Fibroblast of skin of right quadriceps (primary cell): ENCODE measurements around the gene NUMA1.

ENCODE experiments used
- DNase-seq: peaks from one replicate; pipeline ENCODE4 v3.0.0-alpha.2; 2013

NUMA1 gene, protein sequence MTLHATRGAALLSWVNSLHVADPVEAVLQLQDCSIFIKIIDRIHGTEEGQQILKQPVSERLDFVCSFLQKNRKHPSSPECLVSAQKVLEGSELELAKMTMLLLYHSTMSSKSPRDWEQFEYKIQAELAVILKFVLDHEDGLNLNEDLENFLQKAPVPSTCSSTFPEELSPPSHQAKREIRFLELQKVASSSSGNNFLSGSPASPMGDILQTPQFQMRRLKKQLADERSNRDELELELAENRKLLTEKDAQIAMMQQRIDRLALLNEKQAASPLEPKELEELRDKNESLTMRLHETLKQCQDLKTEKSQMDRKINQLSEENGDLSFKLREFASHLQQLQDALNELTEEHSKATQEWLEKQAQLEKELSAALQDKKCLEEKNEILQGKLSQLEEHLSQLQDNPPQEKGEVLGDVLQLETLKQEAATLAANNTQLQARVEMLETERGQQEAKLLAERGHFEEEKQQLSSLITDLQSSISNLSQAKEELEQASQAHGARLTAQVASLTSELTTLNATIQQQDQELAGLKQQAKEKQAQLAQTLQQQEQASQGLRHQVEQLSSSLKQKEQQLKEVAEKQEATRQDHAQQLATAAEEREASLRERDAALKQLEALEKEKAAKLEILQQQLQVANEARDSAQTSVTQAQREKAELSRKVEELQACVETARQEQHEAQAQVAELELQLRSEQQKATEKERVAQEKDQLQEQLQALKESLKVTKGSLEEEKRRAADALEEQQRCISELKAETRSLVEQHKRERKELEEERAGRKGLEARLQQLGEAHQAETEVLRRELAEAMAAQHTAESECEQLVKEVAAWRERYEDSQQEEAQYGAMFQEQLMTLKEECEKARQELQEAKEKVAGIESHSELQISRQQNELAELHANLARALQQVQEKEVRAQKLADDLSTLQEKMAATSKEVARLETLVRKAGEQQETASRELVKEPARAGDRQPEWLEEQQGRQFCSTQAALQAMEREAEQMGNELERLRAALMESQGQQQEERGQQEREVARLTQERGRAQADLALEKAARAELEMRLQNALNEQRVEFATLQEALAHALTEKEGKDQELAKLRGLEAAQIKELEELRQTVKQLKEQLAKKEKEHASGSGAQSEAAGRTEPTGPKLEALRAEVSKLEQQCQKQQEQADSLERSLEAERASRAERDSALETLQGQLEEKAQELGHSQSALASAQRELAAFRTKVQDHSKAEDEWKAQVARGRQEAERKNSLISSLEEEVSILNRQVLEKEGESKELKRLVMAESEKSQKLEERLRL (N-terminal part only)

DNA sequence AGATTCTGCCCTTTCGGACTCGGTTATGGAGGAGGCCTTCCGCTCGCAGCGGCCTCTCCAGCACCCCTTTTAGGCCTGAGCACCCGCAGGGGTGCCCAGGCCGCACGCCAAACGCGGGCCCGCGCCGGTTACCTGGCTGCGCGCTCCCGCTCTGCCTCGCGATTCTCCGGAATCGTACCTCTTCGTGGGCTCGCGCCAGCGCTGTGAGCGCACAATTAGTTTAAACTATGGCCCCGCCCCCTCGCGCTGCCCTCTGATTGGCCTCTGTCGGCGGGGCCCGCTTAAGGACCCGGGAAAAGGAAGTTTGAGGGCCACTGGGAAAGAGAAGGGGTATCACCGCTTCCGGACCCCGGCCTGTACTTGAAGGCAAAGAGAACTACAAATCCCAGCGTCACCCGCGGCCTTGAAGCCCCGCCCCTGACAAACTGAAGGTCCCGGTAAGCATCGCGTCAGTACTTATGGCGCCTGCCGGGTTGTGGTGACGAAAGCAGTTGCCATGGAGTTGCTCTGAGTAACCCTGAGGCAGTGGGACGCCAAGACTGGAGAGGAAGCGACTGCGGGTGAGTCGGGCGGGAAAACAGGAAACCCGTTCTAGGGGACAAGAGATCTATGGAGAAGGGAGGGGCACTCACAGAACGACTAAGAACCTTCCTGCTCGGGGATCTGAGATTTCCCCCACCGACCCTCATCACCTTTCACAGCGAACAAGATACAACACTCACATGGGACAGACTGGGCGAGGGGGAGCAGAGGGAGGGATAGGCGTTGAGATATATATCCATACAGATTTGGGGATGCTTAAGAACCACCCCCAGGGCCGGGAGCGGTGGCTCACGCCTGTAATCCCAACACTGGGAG is at the start of gene NUMA1, which contains the start of gene LRRC51:
Gene NUMA1, minus strand, starts transcription at position 217 of the 858 bp plus-strand sequence. CDS start 44,599 bp downstream, outside the sequence.
Gene LRRC51, plus strand, starts transcription at position 525 of the 858 bp plus-strand sequence. CDS start 8,234 bp downstream, outside the sequence.
- DNase-seq = peak; percentile 100

DNA sequence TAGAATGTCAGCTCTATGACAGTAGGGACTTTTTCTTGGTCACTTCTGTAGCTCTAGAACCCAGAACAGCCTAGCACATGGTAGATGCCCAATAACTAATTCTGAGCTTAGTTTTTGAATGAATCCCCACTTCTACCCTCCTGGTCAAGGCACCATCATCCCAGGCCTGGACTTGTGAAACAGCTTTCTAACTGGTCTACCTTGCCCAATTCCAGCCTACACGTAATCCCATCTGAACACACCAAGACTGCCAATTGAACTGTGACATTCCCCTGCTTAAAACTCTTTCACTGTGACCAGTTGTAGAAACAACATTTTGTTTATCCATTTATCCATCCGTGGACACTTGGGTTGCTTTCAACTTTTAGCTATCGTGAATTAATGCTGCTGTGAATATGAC is 49.0 kb upstream of the NUMA1 start:
- DNase-seq = no peak

DNA sequence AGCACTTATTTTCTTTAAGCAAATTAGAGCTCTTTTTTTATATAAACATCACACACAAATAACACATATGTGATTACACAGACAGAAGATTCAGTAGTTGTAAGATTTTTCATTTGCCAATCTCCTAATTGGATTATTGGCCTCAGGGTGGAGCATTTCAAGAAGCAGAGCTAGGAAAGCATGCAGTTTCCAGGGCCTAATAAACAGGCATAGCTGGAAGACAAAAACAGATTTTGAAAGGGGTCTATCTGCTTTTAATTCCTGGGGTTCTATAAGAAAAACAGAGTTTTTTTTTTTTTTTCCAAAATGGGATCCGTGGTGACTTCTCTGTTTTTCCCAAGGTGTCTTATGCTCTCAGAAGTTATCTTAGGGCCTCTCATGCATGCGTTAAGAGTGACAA is 47.6 kb upstream of the NUMA1 start:
- DNase-seq = no peak

DNA sequence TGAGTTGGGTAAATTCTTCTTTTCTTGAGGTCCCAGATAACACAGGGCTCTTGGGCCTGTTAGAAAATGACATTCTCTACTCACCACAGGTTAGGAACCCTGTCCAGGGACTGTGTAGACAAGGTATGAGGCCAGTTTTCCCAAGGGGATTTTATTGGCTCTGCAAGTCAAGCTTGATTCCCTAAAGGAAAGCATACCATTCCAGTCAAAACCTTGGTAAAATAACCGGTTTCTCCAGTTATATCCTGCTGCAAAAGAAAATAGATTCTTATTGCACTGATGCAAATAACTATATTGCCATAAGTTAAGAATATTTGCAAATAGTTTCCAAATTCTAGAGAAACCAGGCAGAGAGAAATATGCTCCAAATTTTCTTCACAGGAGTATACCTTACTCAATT is 45.6 kb upstream of the NUMA1 start:
- DNase-seq = no peak

DNA sequence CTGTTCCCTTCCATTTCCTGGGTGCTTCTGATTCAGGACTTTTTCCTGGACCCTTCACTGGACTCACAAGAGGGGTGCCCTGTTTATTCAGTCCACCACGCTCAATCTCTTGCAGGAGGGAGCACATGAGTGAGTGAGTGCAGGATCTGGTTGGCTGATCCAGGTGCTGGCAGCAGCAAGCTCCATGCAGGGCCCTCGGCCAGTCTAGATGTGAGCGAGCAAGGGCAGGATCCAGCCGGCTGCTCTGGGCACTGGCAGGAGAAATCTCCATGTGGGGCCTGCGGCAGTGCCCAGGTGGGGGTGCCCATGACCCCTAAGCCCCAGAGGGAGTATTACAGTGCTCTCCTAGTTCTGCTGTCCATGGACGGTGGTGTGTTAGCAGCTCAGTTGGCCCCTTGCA is 43.7 kb upstream of the NUMA1 start:
- no peak for DNase-seq

DNA sequence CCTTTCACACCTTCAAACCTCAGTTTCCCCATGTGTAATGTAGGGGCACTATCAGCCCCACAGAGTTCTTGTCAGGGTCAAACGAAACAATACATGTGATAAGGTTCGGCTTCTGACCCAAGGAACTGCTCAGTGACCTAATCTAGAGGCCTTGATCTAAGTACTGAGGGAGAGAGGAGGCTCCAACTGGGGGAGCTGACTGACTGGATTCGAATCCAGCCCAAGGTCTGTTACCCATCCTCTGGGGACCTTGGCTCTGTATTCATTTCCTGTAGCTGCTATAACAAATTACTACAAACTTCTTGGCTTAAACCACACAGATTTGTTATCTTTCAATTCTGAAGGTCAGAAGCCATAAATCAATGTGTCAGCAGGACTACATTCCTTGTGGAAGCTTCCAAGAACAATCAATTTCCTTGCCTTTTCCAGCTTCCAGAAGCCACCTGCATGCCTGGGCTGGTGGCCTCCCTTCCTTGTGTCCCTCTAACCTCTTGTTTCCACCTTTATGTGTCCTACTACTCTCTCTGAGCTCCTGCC is 42.8 kb upstream of the NUMA1 start:
- DNase-seq = no peak

DNA sequence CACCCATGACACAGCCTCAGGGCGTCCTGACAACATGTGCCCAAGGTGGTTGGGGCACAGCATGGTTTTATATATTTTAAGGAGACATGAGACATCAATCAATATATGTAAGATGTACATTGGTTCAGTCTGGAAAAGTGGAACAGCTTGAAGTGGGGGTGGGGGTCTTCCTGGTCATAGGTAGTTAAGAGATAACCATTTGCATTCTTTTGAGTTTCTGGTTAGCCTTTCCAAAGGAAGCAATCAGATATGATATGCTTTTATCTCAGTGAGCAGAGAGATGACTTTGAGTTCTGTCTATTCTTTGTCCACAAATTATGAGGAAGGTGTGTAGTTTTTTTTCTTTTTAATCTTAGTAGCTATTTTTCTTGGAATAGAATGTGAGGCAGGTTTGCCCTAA is 42.3 kb upstream of the NUMA1 start:
- DNase-seq = no peak

DNA sequence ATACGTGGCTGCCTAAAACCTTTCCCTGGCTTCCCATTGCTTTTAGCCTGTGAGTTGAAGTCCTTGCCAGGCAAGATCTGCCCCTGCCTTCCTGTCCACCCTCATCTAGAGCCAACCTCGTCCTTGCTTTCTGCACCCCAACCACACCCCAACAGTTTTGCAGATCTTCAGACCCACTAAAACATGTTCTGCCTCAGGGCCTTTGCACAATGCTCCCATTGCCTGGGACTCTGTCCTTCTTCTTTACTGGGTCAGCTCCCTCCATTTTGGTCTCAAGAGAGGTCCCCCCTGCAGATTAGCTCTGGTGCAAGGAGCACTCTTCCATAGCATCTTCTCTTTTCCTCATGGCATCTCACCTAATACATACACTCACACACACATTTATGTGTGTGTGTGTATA is 40.6 kb upstream of the NUMA1 start:
- no peak for DNase-seq

DNA sequence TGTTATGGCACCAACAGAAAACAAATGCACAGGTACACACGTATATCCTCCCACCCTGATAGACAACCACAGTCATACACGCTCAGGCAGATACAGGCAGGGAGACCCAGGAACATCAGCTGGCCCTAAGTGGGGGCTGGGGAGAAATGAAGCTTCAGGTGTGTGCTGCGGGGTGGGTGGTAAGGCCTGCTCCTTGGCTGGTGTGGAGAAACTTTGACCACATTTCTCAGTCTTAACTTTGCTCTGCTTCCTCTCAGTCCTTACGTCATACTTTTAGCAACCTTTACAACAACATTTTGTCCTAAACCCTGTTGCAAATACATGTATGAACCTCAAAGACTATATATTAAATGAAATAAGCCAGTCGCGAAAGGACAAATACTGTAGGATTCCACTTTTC is 38.9 kb upstream of the NUMA1 start:
- no peak for DNase-seq

DNA sequence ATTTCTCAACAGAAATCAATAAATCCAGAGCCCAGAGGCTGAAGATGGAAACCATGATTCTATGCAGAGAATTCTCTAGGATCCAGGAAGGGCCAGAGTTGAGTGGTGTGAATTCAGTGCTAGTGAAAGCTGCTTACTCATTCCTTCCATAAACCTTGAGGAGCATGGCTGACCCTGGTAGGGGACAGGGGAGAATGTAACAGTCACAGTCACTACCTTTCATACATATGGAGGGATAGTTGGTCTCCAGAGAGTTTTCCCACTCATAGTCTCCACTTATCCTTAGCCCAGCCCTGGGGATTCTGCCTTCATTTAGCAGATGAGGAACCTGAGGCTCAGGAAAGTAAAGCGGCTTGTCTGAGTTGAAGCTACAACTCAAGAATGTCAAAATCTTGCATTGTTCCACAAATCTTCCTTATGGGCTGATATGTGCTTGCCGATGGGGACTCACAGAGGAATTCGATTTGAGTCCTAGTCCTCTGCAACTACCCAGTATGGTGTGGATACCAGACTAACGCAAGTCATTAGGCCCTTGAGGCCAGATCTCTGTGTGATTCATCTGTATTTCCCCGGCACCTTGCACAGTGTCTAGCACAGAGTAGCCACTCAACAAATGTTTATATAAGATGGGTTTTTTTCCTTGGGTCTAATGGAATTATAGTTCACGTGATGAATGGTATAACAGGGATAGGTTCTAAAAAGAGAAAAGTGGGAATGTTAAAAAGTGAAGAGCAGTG is 35.8 kb upstream of the NUMA1 start:
- no peak for DNase-seq

DNA sequence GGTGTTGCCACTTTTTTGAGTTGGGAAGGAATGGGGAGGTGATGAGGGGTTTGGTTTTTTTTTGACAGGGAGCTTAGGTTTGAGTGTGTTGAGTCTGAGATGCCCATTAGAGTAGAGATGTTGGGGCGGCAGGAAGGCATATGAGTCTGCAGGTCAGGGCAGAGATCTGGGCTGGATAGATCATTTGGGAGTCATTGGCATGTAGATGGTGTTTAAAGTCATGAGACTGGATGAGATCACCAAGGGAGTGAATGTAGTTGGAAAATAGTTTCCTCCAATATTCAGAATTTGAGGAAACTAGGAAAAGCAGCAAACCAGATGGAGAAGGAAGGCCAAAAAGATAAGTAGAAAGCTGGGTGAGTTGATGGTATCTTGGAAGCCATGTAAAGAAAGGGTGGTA is 34.2 kb upstream of the NUMA1 start:
- no peak for DNase-seq

DNA sequence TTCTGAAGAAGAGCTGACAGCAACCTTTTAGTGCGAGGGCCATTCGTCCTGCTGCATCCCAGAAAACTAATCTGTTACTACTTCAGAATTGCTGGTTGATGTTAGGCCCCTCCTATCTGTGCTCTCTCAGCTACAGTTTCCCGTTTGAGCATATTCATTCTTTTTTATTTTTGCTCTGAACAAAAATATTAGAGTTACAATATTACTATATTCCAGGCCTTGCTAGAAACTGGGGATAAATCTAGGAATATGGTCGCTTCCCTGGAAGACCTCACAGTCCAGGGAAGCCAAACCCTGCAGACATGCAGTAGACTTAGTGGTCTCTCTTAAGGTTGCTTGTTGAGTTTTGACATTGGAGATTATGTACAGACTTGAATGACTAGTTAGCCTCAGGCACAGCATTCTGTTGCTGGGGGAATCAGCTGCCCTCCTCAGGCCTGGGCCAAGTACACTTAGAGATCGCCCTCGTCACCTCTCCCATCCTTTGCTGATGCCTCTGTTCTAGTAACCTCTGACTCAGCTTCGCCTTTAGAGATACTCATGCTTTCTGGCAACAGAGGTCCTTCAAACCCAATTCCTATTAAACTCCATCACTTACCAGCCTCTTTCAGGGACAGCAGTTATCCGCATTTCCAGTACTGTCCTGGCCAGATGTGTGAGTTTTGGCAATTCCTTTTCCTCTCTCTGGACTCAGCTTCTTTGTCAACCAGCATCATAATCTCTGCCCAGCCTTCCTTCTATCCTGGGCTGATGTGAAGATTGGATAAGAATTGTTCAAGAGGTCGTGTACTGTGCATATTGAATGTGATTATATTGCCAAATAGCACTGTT is 32.9 kb upstream of the NUMA1 start:
- DNase-seq = no peak

DNA sequence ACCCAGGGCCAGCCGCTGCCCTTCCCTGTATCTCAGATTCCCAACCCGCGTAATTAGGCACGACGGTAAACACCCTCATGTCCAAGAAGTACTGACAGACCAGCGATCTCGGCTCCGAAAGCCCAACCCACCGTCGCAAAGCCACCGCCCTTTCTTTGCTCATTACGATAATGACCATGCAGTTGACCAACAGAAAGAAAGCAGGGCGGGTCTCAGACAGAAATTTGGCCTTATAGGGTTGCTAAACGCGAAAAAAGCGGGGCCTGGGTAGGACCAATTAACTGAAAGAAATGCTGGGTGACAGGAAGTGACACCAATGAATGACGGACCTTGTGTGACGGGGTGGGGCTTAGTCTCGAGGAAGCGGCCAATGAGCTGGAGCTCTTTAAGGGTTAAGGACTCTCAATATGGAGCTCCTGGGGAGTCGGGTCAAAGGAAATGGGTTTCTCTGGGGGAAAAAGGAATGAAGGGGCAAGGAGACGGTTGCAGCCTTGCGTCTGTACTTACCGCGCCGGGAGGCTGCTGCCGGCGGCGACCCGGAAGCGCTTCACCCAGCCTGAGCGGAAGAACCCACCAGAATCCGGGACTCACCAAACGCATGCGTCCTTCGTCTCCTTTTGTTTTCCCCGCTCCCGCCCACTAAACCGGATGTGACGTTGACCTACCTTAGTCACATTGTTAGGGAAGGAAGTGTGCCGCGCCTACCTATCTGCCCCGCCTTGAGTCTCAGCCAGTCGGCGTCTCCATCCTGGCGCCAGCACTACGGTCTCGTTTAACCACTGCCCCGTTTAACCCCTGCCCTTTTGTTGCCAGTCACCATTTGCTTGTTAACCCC is 32.0 kb upstream of the NUMA1 start, which contains the start of gene ANAPC15:
Gene ANAPC15, minus strand, starts transcription at position 553 of the 835 bp plus-strand sequence. CDS start 1,419 bp downstream, outside the sequence.
- peak; percentile 100 for DNase-seq

DNA sequence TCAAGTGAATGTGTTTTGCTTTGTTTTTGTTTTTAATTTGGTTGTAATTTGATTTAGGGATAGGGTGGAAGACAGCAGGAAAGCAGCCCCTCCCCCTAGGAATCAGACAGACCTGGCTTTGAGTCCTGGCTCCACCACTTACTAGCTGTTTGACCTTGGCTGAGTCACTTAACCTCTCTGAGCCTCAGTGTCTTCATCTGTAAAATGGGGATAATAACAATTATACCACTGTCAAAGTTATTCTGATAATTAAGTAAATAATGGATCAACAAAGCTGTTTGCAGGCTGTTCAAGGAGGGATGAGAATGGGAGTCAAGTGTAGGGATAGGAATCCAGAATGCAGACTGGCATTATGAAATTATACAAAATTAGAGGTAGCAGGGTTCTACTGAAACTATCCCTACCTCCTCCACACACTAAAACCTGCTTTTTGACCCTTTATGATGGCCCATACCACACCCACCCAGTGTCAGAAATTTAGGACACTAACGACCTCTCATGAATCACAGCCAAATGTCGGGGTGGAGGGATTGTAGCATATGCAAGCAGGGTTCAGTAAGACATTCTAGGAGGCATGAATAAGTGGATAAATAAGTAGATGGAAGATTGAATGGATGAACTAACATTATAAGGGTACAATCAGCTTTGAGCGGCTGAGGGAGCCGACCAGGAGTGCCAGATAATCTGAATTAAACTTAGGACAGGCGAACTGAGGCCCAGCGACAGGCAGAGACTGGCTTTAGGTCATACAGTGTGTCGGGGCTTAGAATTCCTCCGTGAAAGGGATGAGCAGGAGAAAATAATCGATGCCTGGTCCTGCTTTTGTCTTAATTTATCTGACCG is 31.2 kb upstream of the NUMA1 start:
- DNase-seq = no peak

DNA sequence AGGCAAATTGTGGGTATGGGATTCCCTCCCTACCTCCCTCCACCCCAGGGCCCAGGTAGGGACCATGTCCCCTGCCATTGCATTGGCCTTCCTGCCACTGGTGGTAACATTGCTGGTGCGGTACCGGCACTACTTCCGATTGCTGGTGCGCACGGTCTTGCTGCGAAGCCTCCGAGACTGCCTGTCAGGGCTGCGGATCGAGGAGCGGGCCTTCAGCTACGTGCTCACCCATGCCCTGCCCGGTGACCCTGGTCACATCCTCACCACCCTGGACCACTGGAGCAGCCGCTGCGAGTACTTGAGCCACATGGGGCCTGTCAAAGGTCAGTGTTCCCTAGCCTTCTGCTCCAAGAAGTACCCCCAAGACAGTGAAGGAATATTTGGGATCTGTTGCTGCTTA is 25.5 kb upstream of the NUMA1 start, which contains the start of gene TOMT:
Gene TOMT, plus strand, starts transcription at position 37 of the 400 bp plus-strand sequence. Its CDS starts 28 bp downstream, at position 65.
- DNase-seq = no peak

DNA sequence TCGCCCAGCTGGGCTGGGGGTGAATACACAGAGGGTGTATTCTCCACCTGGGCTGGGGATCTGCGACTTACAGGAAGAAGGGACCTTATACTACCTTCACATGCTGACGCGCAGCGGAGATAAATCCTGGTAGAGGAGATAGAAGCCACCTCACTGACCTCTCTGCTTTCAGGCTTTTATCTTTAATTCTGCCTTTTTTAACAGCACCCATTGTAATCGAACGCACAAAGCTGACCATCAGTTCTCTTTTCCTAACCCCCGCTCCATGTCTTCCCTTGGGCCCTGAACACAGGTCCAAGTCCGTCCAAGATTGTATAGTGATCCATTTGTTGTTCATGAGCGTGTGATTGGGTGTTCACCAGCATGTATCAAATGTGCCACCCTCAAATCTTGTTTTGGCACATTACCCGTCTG is 23.4 kb upstream of the NUMA1 start:
- DNase-seq = no peak

DNA sequence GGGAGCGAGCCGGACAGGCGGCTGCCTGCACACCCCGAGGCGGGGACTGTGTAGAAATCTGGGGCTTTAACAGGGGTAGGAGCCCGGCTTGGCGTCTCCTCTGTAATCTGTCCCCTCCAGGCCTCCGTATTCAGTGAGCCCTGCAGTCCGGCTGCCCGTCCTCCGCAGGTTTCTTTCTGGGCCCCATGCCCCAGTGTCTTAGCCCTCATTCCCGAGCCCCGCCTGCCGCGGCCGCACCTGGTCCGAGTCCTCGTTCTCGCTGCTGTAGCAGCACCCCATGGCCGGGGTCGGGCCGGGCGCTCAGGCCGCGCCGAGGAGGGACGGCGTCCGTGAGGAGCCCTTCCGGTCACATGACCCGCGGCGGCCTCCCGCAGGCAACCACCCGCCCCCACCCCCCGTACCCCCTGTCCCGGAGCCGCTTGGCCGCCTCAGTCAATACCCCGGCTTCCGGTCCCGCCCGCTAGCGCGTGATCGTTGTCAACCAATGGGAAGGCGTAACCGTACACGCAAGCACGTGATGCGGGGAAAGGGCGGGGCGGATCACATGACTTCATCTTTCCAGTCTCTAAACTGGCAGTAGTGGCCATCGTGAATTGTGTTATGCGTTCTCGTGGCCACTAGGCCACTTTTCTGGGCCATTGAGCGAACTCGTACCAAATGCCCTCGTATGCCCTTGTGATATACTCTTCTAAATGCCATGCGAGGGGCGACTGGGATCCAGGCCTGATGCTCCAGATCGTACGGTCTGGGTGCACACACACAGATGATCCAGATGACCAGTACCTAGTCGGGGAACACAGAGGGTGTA is 22.8 kb upstream of the NUMA1 start, which contains the start of gene LAMTOR1:
Gene LAMTOR1, minus strand, starts transcription at position 352 of the 808 bp plus-strand sequence. Its CDS starts 73 bp downstream, at position 279.
- DNase-seq = peak; percentile 99
